OCI-M2 (cell line): ENCODE data around the gene ARSD.
"Not testable (repeated sequence)": the region's sequence is repeated elsewhere in the genome, so short reads cannot be mapped to it uniquely, and the experiment has no call there.

Source experiments
- DNase-seq: peaks from one replicate; lab custom pipeline; 2025; ENCODE audit not compliant: unreplicated experiment; lab: John Stamatoyannopoulos, UW

The ARSD gene, protein sequence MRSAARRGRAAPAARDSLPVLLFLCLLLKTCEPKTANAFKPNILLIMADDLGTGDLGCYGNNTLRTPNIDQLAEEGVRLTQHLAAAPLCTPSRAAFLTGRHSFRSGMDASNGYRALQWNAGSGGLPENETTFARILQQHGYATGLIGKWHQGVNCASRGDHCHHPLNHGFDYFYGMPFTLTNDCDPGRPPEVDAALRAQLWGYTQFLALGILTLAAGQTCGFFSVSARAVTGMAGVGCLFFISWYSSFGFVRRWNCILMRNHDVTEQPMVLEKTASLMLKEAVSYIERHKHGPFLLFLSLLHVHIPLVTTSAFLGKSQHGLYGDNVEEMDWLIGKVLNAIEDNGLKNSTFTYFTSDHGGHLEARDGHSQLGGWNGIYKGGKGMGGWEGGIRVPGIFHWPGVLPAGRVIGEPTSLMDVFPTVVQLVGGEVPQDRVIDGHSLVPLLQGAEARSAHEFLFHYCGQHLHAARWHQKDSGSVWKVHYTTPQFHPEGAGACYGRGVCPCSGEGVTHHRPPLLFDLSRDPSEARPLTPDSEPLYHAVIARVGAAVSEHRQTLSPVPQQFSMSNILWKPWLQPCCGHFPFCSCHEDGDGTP

DNA sequence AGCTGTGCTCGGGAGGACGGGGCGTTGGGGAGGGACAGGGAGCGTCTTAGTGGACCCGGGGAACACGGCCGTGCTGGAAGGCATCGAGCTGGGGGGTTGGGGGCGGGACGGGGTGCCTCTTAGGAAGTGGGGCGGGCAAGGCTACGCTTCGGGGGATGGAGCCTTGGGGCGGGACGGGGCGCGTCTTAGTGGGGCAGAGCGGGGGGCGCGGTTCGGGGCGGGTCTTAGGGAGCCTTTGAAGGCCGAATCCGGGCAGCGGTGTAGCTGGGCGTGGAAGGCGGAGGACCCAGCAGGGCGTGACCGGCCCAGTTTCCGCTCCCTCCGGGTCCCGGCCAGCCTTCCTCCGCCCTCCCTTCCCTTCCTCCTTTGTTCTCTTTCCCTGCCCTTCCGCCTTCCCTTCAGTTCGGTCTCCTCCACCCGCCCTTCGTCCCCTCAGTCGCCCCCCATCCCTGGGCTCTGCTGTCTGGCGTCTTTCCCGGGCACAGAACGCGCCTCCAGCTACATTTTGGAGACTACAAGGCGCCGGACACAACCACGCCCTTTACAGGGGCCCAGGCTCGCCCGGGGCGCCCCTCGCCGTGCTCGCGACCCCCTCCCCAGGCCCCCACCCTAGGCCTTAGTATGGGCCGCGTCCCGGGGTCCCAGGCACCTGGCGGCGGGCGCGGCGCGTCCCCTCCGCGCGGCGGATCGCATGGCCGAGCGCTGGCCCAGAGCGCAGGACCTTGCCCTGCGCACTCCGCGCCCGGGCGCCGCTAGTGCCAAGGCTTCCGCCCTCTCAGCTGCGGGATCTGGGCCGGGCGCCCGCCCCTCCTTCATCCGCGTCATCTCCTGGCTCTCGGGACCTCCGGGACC, at the start of gene ARSD:
ARSD (minus strand) TSS at position 757 of the 852 bp plus-strand sequence; CDS start at position 693, 64 bp downstream.
- DNase-seq, result no peak

DNA sequence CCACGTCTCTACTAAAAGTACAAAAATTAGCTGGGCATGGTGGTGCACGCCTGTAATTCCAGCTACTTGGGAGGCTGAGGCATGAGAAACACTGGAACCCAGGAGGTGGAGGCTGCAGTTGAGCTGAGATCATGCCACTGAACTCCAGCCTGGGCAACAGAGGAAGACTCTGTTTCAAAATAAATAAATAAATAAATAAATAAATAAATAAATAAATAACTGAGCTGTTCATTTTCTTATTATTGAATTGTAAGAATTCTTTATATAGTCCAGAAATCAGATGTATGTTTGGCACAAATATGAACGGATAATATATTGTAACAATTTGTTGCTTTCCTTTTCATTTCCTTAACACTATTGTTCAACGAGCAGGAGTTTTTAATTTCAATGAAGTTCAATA, 49.5 kb upstream of the ARSD start:
- DNase-seq, result not testable (repeated sequence)

DNA sequence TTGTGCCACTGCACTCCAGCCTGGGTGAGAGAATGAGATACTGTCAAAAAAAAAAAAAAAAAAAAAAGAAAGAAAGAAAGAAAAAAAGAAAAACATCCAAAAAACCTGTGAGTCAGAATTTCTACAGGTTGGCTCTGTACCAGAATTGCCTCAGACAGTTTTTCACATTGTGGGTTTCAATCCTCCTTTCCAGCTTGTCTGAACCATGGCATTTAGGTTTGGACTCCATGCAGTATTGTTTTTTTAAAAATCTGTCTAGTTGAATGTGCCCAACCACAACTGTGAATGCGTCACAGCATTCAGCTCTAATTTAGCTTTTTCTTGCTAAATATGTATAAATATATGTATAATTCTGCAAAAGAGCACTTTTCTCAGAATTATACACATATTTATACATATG, 45.8 kb upstream of the ARSD start:
- no peak for DNase-seq

DNA sequence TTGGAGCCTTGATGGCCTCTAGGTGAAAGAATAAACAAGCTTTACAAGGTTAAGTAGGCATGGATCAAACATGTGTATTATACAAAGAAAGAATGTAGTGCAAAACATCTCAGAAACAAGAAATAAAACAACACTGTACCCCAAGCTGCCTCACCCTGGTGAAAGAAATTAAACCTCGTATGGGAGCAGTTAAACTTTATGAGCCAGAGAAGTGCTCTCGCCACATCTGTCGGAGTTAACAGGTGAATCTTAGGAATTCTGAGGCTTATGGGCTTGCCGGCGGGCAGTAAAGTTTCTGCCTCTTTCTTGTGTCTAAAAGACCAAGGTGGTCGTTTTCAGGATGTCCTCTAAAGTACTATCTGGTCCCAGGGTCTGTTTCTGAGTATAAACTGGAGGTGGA, 43.3 kb upstream of the ARSD start:
- no peak for DNase-seq

DNA sequence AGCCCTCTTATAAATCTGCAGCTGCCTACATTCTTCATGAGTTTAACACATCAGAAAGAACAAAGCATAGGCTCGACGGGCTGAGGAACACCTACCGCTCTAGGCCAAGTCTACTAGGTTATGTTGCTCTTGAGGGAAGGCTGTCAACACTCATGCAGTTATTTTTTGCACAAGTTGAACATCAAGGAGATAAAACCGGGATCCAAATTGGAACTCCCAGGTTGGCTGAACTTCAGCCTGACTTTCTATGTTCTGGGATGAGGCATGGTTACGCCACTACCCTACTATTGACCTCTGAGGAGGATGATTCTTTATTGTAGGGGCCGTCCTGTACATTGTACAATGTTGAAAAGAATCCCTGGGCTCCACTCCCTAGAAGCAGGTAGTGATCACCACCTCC, 39.9 kb upstream of the ARSD start:
- no peak for DNase-seq

DNA sequence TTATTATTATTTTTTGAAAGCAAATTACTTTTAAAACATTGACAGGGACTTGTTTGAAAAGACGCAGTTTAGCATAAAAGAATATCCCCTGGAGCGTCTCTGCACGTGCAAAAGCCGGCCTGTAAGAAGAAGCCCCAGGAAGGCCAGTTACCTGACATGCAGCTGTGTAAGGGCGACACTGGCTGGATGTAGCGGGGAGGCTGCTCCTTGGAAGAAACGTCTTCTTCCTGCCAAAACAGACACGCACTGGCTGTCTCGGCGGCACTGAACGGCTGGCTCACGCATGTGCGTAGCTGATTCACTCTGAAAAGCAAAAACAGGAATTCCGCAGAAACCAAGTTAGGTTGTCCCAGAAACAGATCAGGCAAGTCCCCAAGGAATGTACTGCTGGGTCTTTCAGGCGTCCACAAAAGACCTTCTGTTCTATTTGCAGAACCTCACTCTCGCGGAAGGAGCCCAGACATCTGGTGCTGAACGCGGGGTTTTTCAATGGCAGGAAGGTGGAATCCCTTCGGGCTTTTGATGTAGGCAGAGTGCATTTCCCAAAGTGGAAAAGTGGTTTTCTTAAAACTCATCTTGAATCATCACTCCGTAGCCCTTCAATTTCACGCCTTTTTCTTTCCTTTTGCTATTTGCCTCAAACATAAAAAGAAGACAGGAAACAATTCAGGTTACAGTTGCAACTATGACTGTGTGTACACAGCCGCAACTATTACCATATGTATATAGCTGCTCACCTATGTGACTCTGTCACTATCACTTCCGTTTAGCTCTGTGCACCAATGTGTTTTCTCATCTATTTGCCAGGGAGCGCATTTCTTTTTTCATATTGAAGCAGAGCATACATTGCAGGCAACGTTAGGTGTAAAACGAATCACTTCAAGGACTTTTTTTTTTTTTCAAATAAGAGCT, 39.1 kb upstream of the ARSD start:
- DNase-seq, result no peak

DNA sequence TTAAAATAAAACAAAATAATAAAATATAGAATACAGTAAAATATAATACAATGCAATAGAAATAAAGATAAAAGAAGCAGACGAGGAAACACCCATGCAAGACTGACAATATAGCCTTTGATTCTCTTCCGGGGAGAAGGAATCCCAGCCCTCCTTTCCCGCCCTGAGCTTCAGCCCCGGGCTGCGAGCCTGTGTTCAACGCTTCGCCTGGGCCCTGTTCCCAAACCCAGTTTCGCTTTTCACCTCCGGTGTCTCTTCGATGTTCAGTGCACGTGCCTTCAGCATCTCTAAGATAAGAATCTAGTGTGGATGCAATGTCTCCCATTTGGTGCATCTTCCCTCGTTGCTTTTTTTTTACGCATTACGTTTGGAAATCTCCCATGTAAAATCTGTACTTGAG, 38.4 kb upstream of the ARSD start:
- DNase-seq, result no peak

DNA sequence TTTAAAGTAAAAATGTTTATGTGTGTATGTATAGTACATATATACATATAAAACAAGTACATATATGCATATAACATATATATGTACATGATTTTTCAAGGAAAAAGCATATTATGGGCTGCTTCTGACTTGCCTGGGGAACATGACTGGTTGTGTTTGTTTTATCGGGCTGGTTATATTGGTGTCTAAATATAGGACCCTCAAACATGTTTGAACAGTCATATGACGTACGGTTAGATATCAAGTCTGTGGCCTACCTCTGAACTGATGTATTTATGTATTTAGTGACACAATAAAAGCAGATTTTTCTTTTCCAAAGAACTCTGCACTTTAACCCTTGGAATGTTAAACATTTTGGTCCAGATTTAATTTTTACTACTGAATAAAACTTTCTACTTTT, 37.9 kb upstream of the ARSD start:
- no peak for DNase-seq

DNA sequence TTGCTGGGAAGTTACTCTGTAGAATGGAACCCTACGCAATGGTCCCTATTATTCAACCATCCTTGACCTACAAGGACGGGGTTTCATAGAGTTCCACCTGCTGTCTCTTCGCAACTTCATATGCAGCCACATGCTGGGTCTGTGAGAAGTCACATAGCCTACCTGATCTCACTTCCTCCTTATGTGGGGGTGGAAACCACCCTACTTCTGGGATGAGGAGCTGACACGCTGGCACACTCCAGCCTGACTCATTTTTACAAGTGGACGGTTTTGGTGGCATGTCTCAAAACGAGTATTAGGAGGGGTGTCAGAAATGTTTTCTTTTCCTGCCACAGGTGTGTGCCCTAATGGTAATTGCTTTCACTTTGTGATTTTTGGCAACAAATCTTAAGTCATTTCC, 36.8 kb upstream of the ARSD start:
- DNase-seq, result no peak

DNA sequence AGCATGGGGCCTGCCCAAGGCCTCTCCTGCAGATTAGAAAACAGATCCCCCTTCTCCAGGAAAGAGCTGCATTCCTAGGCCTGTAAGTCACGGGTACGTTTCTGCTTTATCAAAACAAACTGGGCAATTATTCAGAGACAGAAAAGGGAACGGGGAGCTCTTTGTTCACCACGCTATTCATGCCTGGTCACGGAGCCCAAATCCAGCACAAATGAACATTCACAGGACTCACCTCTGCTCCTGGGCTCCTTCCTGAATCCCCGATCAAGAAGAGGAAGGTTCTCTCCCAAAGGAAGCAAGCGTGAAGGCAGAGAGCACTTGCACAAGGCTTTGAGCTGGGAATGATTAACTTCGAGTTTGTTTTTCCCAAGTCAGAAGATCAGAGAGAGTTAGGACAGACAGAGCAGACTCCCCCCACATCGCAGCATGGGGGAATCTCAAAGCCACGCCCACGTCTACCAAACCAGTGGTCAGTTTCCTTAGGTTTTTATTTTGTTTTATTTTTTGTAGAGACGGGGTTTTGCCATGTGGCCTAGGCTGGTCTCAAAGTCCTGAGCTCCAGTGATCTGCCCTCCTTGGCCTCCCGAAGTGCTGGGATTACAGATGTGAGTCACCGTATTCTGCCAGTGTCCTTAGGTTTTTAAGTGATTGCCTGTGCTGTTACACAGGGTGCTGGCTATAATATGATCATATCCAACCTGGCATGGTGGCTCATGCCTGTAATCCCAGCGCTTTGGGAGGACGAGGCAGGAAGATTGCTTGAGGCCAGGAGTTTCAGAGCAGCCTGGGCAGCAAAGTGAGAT, 35.1 kb upstream of the ARSD start:
- not testable (repeated sequence) for DNase-seq

DNA sequence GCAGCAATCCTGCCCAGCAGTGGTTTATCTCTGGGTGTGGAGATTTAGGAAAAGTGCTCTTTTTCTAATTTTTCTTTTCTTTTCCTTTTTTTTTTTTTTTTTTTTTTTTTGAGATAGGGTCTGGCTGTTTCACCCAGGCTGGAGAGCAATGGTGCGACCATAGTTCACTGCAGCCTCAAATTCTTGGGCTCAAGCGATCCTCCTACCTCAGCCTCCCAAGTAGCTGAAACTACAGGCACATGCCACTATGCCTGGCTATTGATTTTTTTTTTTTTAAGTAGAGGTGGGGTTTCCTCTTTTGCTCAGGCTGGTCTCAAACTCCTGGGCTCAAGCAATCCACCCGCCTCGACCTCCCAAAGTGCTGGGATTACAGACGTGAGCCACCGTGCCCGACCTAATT, 34.3 kb upstream of the ARSD start:
- not testable (repeated sequence) for DNase-seq

DNA sequence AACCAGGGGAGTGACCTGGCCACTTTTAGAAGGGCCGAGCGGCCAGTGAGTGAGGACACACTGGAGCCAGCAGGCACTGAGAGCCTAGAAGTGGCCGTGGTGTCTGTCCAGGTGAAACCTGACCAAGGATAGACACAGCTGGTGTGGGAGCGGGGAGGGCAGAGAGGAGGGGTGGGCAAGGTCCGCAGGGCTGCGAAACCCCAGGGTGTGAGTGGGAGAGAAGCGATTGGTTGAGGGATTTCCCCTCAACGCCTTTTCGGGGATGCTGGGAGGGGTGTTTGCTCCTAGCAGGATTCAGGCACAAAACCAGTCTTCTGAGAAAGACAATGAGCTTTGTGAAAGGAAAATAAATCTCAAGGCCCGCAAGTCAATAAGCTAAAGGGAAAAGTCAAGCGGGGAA, 33.2 kb upstream of the ARSD start:
- no peak for DNase-seq

DNA sequence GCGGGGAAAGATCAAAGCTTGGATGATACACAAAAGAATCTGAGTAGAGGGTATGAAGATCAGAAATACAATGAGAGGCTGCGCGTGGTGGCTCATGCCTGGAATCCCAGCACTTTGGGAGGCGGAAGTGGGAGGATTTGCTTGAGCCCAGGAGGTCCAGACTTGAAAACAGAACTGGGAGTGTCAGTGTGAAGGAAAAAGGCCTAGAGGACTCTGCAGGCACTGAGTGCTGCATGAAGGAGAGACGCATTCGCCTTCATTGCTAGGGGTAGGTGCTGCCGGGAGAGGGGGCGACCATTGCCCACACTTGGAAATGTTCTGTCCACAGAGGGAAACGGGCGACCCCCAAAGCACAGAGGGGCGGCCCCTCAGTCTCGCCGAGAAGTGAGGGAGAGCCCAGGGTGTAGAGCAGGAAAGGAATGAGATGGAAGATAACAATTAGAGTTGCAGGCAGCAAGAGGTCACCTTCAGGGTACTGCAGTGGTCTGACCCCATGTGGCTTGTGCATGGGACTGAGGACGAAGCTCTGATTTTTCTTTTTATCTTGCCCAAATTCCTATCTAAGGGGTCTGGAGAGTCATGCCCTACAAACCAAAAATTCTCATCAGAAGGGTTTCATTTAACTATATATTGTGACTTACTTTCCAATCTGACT, 31.8 kb upstream of the ARSD start:
- DNase-seq, result no peak

DNA sequence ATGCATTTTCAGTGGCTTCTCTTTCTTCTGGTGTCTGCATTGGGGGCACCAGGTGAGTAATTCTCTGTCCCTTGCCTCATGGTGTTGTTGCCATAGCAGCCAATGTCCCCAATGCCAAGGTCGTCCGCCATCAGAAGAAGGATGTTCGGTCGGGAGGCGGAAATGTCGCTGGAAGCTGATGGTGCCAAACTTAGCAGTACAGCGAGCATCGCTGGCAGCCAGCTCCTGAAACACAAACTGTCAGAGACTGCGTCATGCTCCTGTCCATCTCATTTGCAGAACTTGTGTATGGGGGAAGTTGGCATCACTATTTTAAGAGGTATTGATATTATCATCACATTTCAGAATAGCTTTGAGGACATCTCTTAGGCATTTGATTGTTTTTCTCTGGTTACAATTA, 29.1 kb upstream of the ARSD start:
- no peak for DNase-seq

DNA sequence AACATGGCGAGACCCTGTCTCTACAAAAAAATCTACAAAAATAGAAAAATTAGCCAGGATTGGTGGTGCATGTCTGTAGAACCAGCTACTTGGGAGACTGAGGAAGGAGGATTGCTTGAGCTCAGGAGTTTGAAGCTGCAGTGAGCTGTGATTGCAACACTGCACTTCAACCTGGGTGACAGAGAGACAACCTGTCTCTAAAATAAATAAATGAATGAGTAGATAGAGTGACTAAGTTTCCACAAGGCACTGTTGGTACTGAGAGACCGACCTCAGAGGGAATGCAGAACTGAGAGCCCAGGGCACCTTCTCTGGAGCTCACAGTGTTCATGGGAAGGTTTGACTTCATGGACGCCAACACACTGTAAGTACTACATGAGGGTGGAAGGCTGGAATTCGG, 26.7 kb upstream of the ARSD start:
- DNase-seq, result no peak

DNA sequence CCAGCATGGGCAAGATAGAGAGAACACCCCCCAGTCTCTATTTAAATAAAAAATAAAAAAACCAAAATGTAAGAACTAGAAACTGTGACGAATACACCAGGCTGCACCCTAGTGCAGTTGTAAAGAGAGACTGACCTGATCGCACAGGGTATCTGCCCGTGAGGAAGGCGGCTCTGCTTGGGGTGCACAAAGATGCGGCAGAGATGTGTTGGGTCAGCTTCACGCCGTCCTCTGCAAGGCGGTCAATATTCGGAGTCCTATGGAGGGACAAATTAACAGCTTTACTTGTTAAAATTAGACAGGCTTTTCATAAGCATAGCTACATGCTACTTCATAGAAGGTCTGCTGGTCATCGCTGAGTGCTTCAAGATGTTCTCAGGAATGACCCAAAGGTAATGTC, 26.1 kb upstream of the ARSD start:
- DNase-seq, result no peak

DNA sequence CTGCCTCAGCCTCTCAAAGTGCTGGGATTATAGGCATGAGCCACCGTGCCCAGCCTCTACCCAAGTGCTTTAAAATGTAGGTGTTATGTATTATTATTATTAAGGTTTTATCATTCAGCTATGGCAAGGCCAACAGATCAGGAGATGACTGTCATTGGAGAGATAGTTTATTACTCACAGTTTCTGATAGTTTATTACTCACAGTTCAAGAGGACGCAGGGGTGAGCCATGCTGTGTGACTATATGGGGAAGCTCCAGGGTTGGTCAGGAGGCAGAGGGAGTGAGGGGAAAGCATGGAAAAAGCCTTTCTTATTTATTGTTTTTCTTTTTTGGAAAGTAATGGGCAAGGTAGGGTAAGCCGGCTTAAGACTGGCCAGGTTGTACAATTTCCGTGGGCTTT, 25.4 kb upstream of the ARSD start:
- DNase-seq, result no peak

DNA sequence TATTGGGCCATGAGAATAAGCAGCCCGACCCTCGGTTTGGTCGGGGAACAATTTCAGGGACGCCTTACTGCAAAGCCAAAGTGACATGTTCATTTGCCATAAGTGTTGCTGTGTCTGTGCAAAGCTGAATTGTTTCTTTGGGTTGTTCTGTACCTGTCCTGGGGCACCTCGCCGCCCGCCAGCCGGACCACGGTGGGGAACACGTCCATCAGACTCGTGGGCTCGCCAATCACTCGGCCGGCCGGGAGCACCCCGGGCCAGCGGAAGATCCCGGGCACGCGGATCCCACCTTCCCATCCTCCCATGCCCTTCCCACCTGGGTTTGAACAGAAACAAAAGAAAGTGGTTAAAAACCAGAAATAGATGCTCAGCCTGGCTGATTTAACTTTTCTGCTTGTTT, 8.8 kb upstream of the ARSD start:
- not testable (repeated sequence) for DNase-seq
